Measurements from ENCODE around the gene SLAMF6.

DNA sequence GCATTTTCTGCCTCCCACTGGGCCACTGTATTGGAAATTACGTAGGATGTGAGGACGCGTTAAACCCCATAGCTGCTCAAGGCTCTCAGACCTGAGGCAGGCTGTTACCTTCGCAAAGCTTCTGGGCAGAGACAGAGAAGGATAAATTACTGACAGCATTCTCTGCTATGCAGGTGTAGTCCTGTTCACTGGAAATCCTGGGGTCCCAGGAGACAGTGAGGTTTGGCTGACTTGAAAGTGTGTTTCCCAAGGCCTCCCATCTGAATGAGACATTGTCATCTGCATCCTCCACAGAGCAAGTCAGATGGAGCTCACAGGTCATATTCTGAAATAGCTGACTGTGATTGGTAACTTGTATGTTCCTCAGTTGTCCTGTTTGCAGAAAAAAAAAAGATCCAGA is 32.0 kb downstream of the SLAMF6 start:
- TF ChIP-seq, protein P1, sequence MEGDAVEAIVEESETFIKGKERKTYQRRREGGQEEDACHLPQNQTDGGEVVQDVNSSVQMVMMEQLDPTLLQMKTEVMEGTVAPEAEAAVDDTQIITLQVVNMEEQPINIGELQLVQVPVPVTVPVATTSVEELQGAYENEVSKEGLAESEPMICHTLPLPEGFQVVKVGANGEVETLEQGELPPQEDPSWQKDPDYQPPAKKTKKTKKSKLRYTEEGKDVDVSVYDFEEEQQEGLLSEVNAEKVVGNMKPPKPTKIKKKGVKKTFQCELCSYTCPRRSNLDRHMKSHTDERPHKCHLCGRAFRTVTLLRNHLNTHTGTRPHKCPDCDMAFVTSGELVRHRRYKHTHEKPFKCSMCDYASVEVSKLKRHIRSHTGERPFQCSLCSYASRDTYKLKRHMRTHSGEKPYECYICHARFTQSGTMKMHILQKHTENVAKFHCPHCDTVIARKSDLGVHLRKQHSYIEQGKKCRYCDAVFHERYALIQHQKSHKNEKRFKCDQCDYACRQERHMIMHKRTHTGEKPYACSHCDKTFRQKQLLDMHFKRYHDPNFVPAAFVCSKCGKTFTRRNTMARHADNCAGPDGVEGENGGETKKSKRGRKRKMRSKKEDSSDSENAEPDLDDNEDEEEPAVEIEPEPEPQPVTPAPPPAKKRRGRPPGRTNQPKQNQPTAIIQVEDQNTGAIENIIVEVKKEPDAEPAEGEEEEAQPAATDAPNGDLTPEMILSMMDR (IDR thresholded peaks at IDR 0.05 in 4 of 5, conservative IDR thresholded peaks at IDR 0.05 in 1 of 5), result no peak
- no peak for TF ChIP-seq POLR2A (IDR thresholded peaks at IDR 0.05)

Measured in gastrocnemius medialis (tissue), 4 donors.